H7 (cell line): ENCODE data around the gene OR51B6. TPM values are rescaled to one million over a fixed set of nuclear protein-coding genes. Genes with fewer than 3 reads are reported as not detected.
A peak's percentile ranks its signal among the peaks of the same experiment; 100 is the strongest.
"Not testable (repeated sequence)": the region's sequence is repeated elsewhere in the genome, so short reads cannot be mapped to it uniquely, and the experiment has no call there.

ENCODE experiments used
- DNase-seq: peaks from one replicate; pipeline ENCODE4 v3.0.0; 2012
- H3K27me3 ChIP-seq: 2 replicates; pipeline ENCODE4 v1.6.0; 2011; ENCODE audit warnings: mild to moderate bottlenecking, low read length; ENCODE audit not compliant: control insufficient read depth, insufficient read depth
- H3K36me3 ChIP-seq: replicated peaks from 2 replicates; pipeline ENCODE4 v1.5.1; 2011; ENCODE audit warnings: low read length; ENCODE audit not compliant: control insufficient read depth, insufficient read depth
- H3K4me3 ChIP-seq: 2 replicates; pipeline ENCODE4 v1.5.1; 2011; ENCODE audit warnings: low read depth, mild to moderate bottlenecking, control low read depth, low read length, moderate library complexity; ENCODE audit not compliant: insufficient read depth
- total RNA-seq: library from RNA; depleted of rRNA; stranded (reverse); fragments of >200 nt; shearing (Covaris generic); gene quantifications from 2 replicates; pipeline ENCODE4 v1.2.3, GENCODE V29; 2014

Gene OR51B6
- total RNA-seq, 1 experiment from 2014 or later: not detected

GRCh38 chr11:5345831-5346230 is 5.5 kb upstream of the OR51B6 start:
- Histone ChIP-seq H3K36me3 (no peaks in the 10 kb centered on the region), H3K4me3 (no peak overlapping the region), H3K27me3 (no peaks in the 10 kb centered on the region)
- no peak for DNase-seq

GRCh38 chr11:5348551-5349194 is 2.6 kb upstream of the OR51B6 start:
- H3K4me3 ChIP-seq: no peak overlapping the region
- no peaks in the 10 kb centered on the region for H3K36me3 ChIP-seq
- no peaks in the 10 kb centered on the region for H3K27me3 ChIP-seq
- peak; percentile 10 for DNase-seq

GRCh38 chr11:5349550-5349949 is 1.8 kb upstream of the OR51B6 start:
- Histone ChIP-seq H3K27me3 (no peaks in the 10 kb centered on the region), H3K4me3 (no peak overlapping the region), H3K36me3 (no peaks in the 10 kb centered on the region)
- no peak for DNase-seq

- DNase-seq: not testable (repeated sequence)
Observed at GRCh38 chr11:5356031-5356430, 4.7 kb downstream of the OR51B6 start.

GRCh38 chr11:5362017-5362625 is 10.8 kb downstream of the OR51B6 start:
- DNase-seq: no peak
- no peaks in the 10 kb centered on the region for H3K36me3 ChIP-seq
- no peak overlapping the region for H3K4me3 ChIP-seq
- no peaks in the 10 kb centered on the region for H3K27me3 ChIP-seq

More at GRCh38 chr11:5356031-5356430, 4.7 kb downstream of the OR51B6 start:
- H3K27me3 ChIP-seq, H3K36me3 ChIP-seq, H3K4me3 ChIP-seq: not testable (repeated sequence)

- DNase-seq: no peak
- H3K36me3 ChIP-seq: no peaks in the 10 kb centered on the region
- no peak overlapping the region for H3K4me3 ChIP-seq
- H3K27me3 ChIP-seq: no peaks in the 10 kb centered on the region
Observed at GRCh38 chr11:5363679-5364078, 12.4 kb downstream of the OR51B6 start.

GRCh38 chr11:5364214-5364613 is 12.9 kb downstream of the OR51B6 start:
- Histone ChIP-seq H3K27me3 (no peaks in the 10 kb centered on the region), H3K4me3 (no peak overlapping the region), H3K36me3 (no peaks in the 10 kb centered on the region)
- no peak for DNase-seq

- not testable (repeated sequence) for H3K27me3 ChIP-seq, H3K36me3 ChIP-seq, H3K4me3 ChIP-seq, DNase-seq
Observed at GRCh38 chr11:5366365-5366764, 15.1 kb downstream of the OR51B6 start.

- Histone ChIP-seq H3K27me3 (no peaks in the 10 kb centered on the region), H3K36me3 (no peaks in the 10 kb centered on the region), H3K4me3 (no peak overlapping the region)
- DNase-seq: no peak
Observed at GRCh38 chr11:5366856-5367255, 15.5 kb downstream of the OR51B6 start.

GRCh38 chr11:5367448-5368074 is 16.3 kb downstream of the OR51B6 start:
- Histone ChIP-seq H3K36me3 (no peaks in the 10 kb centered on the region), H3K4me3 (no peak overlapping the region), H3K27me3 (no peaks in the 10 kb centered on the region)
- DNase-seq: no peak

GRCh38 chr11:5368502-5369043 is 17.3 kb downstream of the OR51B6 start:
- no peaks in the 10 kb centered on the region for H3K36me3 ChIP-seq
- no peak overlapping the region for H3K4me3 ChIP-seq
- DNase-seq: no peak
- no peaks in the 10 kb centered on the region for H3K27me3 ChIP-seq

GRCh38 chr11:5369789-5370188 is 18.5 kb downstream of the OR51B6 start:
- H3K4me3 ChIP-seq: no peak overlapping the region
- DNase-seq: peak; percentile 22
- H3K27me3 ChIP-seq: no peaks in the 10 kb centered on the region

GRCh38 chr11:5380740-5381342 is 29.5 kb downstream of the OR51B6 start:
- H3K27me3 ChIP-seq: no peaks in the 10 kb centered on the region
- H3K4me3 ChIP-seq: no peak overlapping the region
- no peaks in the 10 kb centered on the region for H3K36me3 ChIP-seq
- peak; percentile 64 for DNase-seq

More at GRCh38 chr11:5369789-5370188, 18.5 kb downstream of the OR51B6 start:
- H3K36me3 ChIP-seq: no peaks in the 10 kb centered on the region

- H3K4me3 ChIP-seq: no peak within 1 kb of the TSS
- H3K27me3 ChIP-seq: no peaks in the 10 kb centered on the region
- DNase-seq: no peak
- H3K36me3 ChIP-seq: no peaks in the 10 kb centered on the region
Observed at GRCh38 chr11:5383576-5383975, 32.3 kb downstream of the OR51B6 start, which contains the start of gene OR51M1. Gene OR51M1, plus strand, starts transcription at chr11:5383812. Its CDS starts 5,587 bp downstream, at chr11:5389399.
